Endothelial cell of hepatic sinusoid (primary cell): Measurements from ENCODE around the gene MUSTN1.

ENCODE experiments used
- in situ Hi-C: cut with HindIII; loops from 2 replicates; pipeline ENCODE4 v1.10.0; 2017; ENCODE audit warnings: low sequenced_read_pairs

MUSTN1 gene

GRCh38 chr3:52836471-52836845 lies 1.6 kb upstream of the MUSTN1 start:
- in situ Hi-C loops = loop anchor here (5.0 kb wide), 3 partner anchors 54 to 99 kb away; partner anchors contain the start of gene STIMATE

- in situ Hi-C loops = loop anchor here (5.0 kb wide), 3 partner anchors 54 to 99 kb away; partner anchors contain the start of gene STIMATE
Observed at GRCh38 chr3:52835766-52836470, 1.1 kb upstream of the MUSTN1 start.

- in situ Hi-C loops = no loop called here
Observed at GRCh38 chr3:52833202-52833601, 1.6 kb downstream of the MUSTN1 start.

GRCh38 chr3:52831500-52832301 lies 3.1 kb downstream of the MUSTN1 start:
- in situ Hi-C loops = no loop called here

DNA sequence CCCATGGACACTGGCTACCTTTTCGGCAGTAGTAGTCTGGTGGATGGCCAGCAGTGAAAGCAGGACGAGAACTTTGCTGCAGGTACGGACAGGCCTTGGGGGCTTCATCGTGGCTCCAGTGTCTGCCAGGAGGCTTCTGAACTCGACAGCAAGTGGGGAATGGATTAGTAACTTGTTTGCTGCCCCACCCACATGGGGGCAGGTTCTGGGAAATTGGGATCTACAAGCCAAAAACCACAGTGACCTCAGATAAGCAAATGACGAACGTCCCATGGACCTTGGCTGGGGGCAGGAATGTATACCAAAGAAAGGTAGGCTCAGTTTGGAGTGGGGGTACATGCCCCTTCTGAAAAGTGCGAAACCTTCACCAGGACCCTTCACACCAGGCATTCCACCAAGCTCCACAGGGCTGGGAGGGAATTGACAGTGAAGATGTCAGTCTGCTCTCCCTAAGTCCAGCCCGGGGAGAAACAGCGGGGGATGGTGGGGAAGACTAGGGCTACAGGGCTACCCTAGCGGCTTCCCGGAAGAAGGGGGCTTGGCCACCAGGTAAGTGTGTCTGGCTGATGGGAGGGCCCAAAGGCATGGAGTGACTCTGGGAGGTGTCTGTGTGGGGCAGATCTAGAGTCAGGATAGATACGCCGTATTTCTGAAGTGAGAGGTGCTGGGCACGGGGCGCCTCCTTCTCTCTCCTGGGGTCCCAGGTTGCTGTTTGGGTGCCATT lies 4.1 kb downstream of the MUSTN1 start, which contains the start of gene ITIH4:
ITIH4 (minus strand) TSS at position 138 of the 724 bp plus-strand sequence; CDS start at position 108, 30 bp downstream.
- in situ Hi-C loops = no loop called here

- in situ Hi-C loops = no loop called here
Observed at GRCh38 chr3:52829906-52830463, 4.8 kb downstream of the MUSTN1 start.

GRCh38 chr3:52829482-52829881 lies 5.3 kb downstream of the MUSTN1 start:
- in situ Hi-C loops = no loop called here

GRCh38 chr3:52827866-52828376 lies 6.9 kb downstream of the MUSTN1 start:
- in situ Hi-C loops = no loop called here

DNA sequence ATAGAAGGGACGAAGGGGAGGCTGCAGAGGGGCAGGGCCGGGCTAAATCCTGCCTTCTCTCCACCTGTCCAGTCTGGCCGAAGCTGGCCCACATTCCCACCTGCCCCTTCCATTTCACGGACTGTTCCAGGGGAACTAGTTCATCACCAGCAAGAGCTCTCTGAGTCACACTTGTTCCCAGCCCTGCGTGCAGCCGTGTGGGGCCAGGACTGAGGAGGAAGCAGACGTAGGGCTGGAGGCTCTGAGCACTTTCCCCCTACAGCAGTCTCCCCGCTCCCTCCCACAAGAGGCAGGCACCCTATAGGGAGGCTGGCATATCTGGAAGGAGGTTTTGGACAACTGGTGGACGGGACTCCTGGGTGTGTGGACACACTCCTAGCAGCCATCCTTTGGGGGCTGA lies 7.4 kb downstream of the MUSTN1 start:
- in situ Hi-C loops = no loop called here

- in situ Hi-C loops = no loop called here
Observed at GRCh38 chr3:52824037-52824436, 10.8 kb downstream of the MUSTN1 start.

GRCh38 chr3:52822363-52822762 lies 12.5 kb downstream of the MUSTN1 start:
- in situ Hi-C loops = no loop called here

DNA sequence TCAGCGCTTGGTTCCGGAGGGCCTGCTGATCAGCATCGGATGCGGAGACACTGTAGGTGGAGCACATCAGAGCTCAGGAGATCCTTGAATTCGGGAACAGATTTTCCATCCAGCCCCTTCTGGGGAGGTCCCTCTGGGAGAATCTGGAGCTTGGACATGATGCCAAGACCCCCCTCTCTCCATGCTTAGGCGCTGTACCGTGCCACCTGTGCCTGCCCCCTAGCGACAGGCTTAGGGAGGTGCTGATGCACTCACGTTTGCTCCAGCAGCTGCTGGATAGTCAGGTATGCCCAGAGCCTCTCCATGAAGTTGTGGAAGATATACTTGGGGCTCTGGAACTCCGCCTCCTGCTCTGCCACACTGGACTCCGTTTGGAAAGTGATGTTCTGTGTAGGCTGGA lies 14.1 kb downstream of the MUSTN1 start:
- in situ Hi-C loops = no loop called here

DNA sequence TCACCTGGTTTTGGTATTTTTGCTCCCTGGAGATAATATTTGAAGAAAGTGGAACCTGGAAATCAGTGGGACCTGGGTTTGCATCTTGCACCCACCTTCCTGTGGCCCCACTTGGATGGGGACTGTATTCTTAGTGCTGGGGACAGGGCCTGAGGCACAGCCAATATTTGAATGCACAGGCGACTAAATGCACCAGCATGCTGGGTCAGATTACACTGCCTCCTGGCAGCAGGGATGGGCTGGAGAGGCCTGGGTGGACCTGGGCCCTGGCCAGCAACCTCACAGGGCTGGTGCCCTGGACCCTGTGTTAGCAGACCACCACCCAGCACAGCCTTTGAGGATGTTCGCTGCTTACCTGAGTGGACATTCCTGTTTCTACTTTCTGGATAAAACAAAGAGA lies 14.9 kb downstream of the MUSTN1 start:
- in situ Hi-C loops = no loop called here

- in situ Hi-C loops = no loop called here
Observed at GRCh38 chr3:52817860-52818259, 17.0 kb downstream of the MUSTN1 start.

- in situ Hi-C loops = no loop called here
Observed at GRCh38 chr3:52817221-52817620, 17.6 kb downstream of the MUSTN1 start.

DNA sequence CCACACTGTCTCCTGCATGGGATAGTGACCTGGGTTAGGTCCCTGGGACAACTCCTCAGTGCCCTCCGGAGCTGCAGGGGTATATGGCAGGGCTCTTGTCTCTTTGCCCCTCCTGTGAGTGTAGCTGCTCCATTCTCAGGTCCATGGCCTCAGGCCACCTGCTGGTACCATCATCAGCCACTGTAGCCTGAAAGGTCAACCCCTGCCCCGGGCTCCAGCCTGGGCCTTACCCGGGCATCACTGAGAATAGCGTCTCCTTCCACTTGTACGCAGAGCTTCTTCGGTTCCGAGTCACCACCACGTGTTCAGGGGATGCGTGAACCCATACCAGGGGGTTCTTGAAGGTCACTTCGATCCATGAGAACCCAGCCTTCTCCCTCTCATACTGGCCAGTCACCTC lies 18.2 kb downstream of the MUSTN1 start:
- in situ Hi-C loops = no loop called here

GRCh38 chr3:52816199-52816598 lies 18.6 kb downstream of the MUSTN1 start:
- in situ Hi-C loops = no loop called here

- in situ Hi-C loops = no loop called here
Observed at GRCh38 chr3:52813810-52814209, 21.0 kb downstream of the MUSTN1 start.

GRCh38 chr3:52811452-52812011 lies 23.3 kb downstream of the MUSTN1 start:
- in situ Hi-C loops = no loop called here

DNA sequence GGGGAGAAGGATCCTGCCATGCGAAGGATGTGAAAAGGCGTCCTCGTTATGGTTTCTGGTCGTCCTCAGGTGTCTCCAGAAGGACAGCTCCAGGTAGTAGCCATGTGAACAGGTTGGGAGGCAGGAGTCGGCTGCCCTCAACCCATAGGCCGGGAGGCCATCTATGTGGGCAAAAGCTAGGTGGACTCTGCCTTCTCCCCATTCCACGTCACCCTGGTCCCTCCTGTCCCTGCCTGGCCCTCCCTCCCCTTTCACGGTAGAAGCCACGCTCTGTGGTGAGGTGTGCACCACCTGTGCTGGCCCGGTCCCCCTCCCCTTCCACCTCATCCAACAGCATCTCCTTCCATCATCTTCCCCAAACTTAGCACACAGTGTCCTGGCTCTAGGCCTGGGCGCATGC lies 23.9 kb downstream of the MUSTN1 start:
- in situ Hi-C loops = no loop called here
